CD4-positive, alpha-beta T cell (primary cell): ENCODE measurements around the gene PEX11A. TPM values are rescaled to one million over a fixed set of nuclear protein-coding genes. Genes with fewer than 3 reads are reported as not detected.

Experiments used
- ATAC-seq: fragments of 200-7000 bp; cut with Tn5 transposase; one replicate; pipeline ENCODE4 v1.10.0; 2022; ENCODE audit warnings: mild to moderate bottlenecking; ENCODE audit not compliant: poor library complexity
- CTCF ChIA-PET: fragments of 350-600 bp; sonication (Branson Sonifier 250); formaldehyde crosslinking; loops from one replicate; lab custom pipeline; 2021; ENCODE audit warnings: antibody characterized with exemption, inconsistent platforms; lab: Charles Lee
- POLR2A ChIA-PET: fragments of 350-600 bp; sonication (Branson Sonifier 250); formaldehyde crosslinking; loops from one replicate; lab custom pipeline; 2021; ENCODE audit warnings: antibody characterized with exemption, inconsistent platforms; lab: Charles Lee
- DNase-seq, 14 experiments: peaks; one replicate each; pipeline ENCODE4 v3.0.0-alpha.2; 2013 to 2020; ENCODE audit warnings: mixed read lengths in 2 of 14
- H3K27ac ChIP-seq, 2 donors: one replicate each; pipeline versions ENCODE4 v1.5.1 to v1.7.0; 2013; ENCODE audit warnings: low read length in 2 of 2, low read depth in 1 of 2, mild to moderate bottlenecking in 1 of 2
- H3K27me3 ChIP-seq, 2 experiments: 1 replicate in 1 of 2; 2 replicates in 1 of 2; pipeline versions ENCODE4 v1.6.1 to v1.7.0; 2013; ENCODE audit warnings: low read length in 2 of 2, control low read depth in 1 of 2, mild to moderate bottlenecking in 1 of 2, moderate library complexity in 1 of 2; ENCODE audit not compliant: insufficient read depth in 2 of 2, control insufficient read depth in 1 of 2
- H3K36me3 ChIP-seq: one replicate; pipeline ENCODE4 v1.6.1; 2013; ENCODE audit warnings: low read length, control low read depth; ENCODE audit not compliant: insufficient read depth
- H3K4me1 ChIP-seq: one replicate; pipeline ENCODE4 v1.6.1; 2013; ENCODE audit warnings: low read length, control low read depth; ENCODE audit not compliant: insufficient read depth
- H3K4me3 ChIP-seq: one replicate; pipeline ENCODE4 v1.5.1; 2013; ENCODE audit warnings: mild to moderate bottlenecking, low read length, moderate library complexity
- H3K9me3 ChIP-seq, 2 experiments: 1 replicate in 1 of 2; 2 replicates in 1 of 2; pipeline versions ENCODE4 v1.6.1 to v1.7.0; 2013; ENCODE audit warnings: low read length in 2 of 2, mild to moderate bottlenecking in 2 of 2, control low read depth in 1 of 2, moderate library complexity in 1 of 2; ENCODE audit not compliant: control insufficient read depth in 1 of 2, insufficient read depth in 1 of 2
- H3K27ac Mint-ChIP-seq: one replicate; pipeline ENCODE4 v1.8.0; 2020; ENCODE audit warnings: mixed read lengths
- H3K27me3 Mint-ChIP-seq: one replicate; pipeline ENCODE4 v1.8.0; 2021; ENCODE audit warnings: mixed read lengths
- H3K36me3 Mint-ChIP-seq: one replicate; pipeline ENCODE4 v1.8.0; 2021; ENCODE audit warnings: low read depth, mixed read lengths
- H3K4me1 Mint-ChIP-seq: one replicate; pipeline ENCODE4 v1.8.0; 2021; ENCODE audit warnings: low read depth, mixed read lengths
- H3K4me3 Mint-ChIP-seq: one replicate; pipeline ENCODE4 v1.8.0; 2020; ENCODE audit warnings: mild to moderate bottlenecking, mixed read lengths
- H3K9me3 Mint-ChIP-seq: one replicate; pipeline ENCODE4 v1.8.0; 2020; ENCODE audit warnings: mixed read lengths
- intact Hi-C, 2 experiments: fragments of 100-400 bp; cut with DNase I in 1 of 2; cut with micrococcal nuclease in 1 of 2; formaldehyde crosslinking; loops; one replicate each; pipeline versions ENCODE4 v1.15.1 to v1.9.0; 2023 to 2025; cut with DNase I, micrococcal nuclease
- total RNA-seq, 174 experiments: library from RNA in 2 of 174; stranded (reverse) in 2 of 174; gene quantifications; one replicate each; pipeline ENCODE4 v1.2.3 and lab custom pipeline; 2021 to 2026
- TF ChIP-seq, protein P1 (sequence below): fragments of 200-600 bp; IDR thresholded peaks from one replicate; pipeline ENCODE4 v1.8.0; 2022; ENCODE audit warnings: antibody characterized with exemption, mild to moderate bottlenecking

Gene PEX11A
- total RNA-seq, 2 experiments from 2014 or later: 0.22 TPM

- Histone ChIP-seq H3K9me3 (no peaks in the 10 kb centered on the region), H3K4me1 (peaks cover 17% of the 10 kb centered on the region), H3K27ac (no peak overlapping the region), H3K4me3 (no peak overlapping the region), H3K27me3 (no peaks in the 10 kb centered on the region), H3K36me3 (peaks cover 2% of the 10 kb centered on the region)
- H3K27me3 Mint-ChIP-seq: no peaks in the 10 kb centered on the region
- DNase-seq (no peak), ATAC-seq (no peak)
- H3K9me3 Mint-ChIP-seq: no peaks in the 10 kb centered on the region
- CTCF ChIA-PET: no interaction called here
- peaks cover 6% of the 10 kb centered on the region for H3K4me1 Mint-ChIP-seq
- POLR2A ChIA-PET: no interaction called here
- intact Hi-C loops: no loop called here
- H3K27ac Mint-ChIP-seq: no peak overlapping the region
- no peak overlapping the region for H3K4me3 Mint-ChIP-seq
- TF ChIP-seq, protein P1, sequence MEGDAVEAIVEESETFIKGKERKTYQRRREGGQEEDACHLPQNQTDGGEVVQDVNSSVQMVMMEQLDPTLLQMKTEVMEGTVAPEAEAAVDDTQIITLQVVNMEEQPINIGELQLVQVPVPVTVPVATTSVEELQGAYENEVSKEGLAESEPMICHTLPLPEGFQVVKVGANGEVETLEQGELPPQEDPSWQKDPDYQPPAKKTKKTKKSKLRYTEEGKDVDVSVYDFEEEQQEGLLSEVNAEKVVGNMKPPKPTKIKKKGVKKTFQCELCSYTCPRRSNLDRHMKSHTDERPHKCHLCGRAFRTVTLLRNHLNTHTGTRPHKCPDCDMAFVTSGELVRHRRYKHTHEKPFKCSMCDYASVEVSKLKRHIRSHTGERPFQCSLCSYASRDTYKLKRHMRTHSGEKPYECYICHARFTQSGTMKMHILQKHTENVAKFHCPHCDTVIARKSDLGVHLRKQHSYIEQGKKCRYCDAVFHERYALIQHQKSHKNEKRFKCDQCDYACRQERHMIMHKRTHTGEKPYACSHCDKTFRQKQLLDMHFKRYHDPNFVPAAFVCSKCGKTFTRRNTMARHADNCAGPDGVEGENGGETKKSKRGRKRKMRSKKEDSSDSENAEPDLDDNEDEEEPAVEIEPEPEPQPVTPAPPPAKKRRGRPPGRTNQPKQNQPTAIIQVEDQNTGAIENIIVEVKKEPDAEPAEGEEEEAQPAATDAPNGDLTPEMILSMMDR: no peak
- H3K36me3 Mint-ChIP-seq: peaks cover 14% of the 10 kb centered on the region
These were observed 4.0 kb downstream of the PEX11A start for GRCh38 chr15:89686522-89686921.

GRCh38 chr15:89685995-89686394, 4.6 kb downstream of the PEX11A start:
- CTCF ChIA-PET: no interaction called here
- ATAC-seq: no peak

DNA sequence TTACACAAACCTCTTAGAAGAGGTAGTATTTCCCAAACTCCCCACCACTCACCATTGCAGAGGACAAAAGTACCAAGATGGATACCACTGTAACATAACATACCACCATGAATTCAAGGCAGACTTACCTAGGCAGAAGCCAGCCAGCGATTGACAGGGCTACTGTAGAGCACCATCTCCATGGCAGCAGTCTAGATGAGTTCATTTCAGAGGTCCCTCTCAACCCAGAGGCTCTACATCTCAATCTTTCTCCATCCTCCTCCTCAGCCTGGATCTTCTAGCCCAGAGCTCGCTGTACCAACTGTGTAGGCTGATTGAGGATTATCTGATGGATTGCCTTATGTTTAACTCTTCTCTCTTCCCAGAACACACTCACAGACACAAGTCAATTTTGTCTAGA, 9.4 kb downstream of the PEX11A start:
- Histone ChIP-seq H3K9me3 (no peaks in the 10 kb centered on the region), H3K27me3 (no peaks in the 10 kb centered on the region), H3K4me3 (no peak overlapping the region), H3K36me3 (peaks cover under 1% of the 10 kb centered on the region), H3K4me1 (no peaks in the 10 kb centered on the region), H3K27ac (no peak overlapping the region)
- intact Hi-C loops: no loop called here
- DNase-seq: no peak
- CTCF ChIA-PET: no interaction called here
- no peak overlapping the region for H3K27ac Mint-ChIP-seq
- no peaks in the 10 kb centered on the region for H3K9me3 Mint-ChIP-seq
- ATAC-seq: no peak
- peaks cover 14% of the 10 kb centered on the region for H3K36me3 Mint-ChIP-seq
- TF ChIP-seq, protein P1: no peak
- POLR2A ChIA-PET: no interaction called here
- no peaks in the 10 kb centered on the region for H3K27me3 Mint-ChIP-seq
- H3K4me1 Mint-ChIP-seq: no peaks in the 10 kb centered on the region
- H3K4me3 Mint-ChIP-seq: no peak overlapping the region

More at GRCh38 chr15:89685995-89686394, 4.6 kb downstream of the PEX11A start:
- POLR2A ChIA-PET: no interaction called here
- peaks cover 13% of the 10 kb centered on the region for H3K4me1 ChIP-seq
- DNase-seq: no peak
- Mint-ChIP-seq H3K27me3 (no peaks in the 10 kb centered on the region), H3K4me1 (peaks cover 3% of the 10 kb centered on the region), H3K36me3 (peaks cover 14% of the 10 kb centered on the region), H3K9me3 (no peaks in the 10 kb centered on the region), H3K4me3 (no peak overlapping the region), H3K27ac (no peak overlapping the region)
- no peaks in the 10 kb centered on the region for H3K9me3 ChIP-seq
- H3K36me3 ChIP-seq: peaks cover 2% of the 10 kb centered on the region
- TF ChIP-seq, protein P1: no peak
- no peak overlapping the region for H3K27ac ChIP-seq
- no peaks in the 10 kb centered on the region for H3K27me3 ChIP-seq
- H3K4me3 ChIP-seq: no peak overlapping the region
- intact Hi-C loops: no loop called here
